ENCODE data around the gene DNAH1.

DNAH1 gene

GRCh38 chr3:52399131-52399530, 83.0 kb downstream of the DNAH1 start:
- no peak for DNase-seq
- H3K4me1 ChIP-seq (ENCODE audit: low read length), result no peaks in the 10 kb centered on the region
- H3K27me3 ChIP-seq (replicated peaks; ENCODE audit: insufficient read depth, low read length), result no peaks in the 10 kb centered on the region
- no peak overlapping the region for H3K9ac ChIP-seq (ENCODE audit: low read length)
- no peak overlapping the region for H2AFZ ChIP-seq (ENCODE audit: low read length)
- no peak overlapping the region for H3K4me2 ChIP-seq (ENCODE audit: low read depth, low read length)
- H3K36me3 ChIP-seq (replicated peaks; ENCODE audit: insufficient read depth, low read length), result no peaks in the 10 kb centered on the region; the same call in 1 of the 2 replicates
- no peaks in the 10 kb centered on the region for H3K9me2 ChIP-seq (replicated peaks; ENCODE audit: insufficient read depth, low read length)
- no peaks in the 10 kb centered on the region for H4K20me1 ChIP-seq (ENCODE audit: insufficient read depth, low read length)
- no peaks in the 10 kb centered on the region for H3K9me3 ChIP-seq (replicated peaks; ENCODE audit: insufficient read depth, low read length)
- TF ChIP-seq EZH2phosphoT487 (IDR thresholded peaks at IDR 0.05; ENCODE audit: low read length) (no peak), EZH2 (optimal IDR thresholded peaks at IDR 0.05; ENCODE audit: low read depth, low read length) (no peak)
- no peak overlapping the region for H3K4me3 ChIP-seq (ENCODE audit: low read length)
- no peak overlapping the region for H3K27ac ChIP-seq (ENCODE audit: low read length)
- no peaks in the 10 kb centered on the region for H3F3A ChIP-seq (ENCODE audit: insufficient read depth, low read length)
- no peaks in the 10 kb centered on the region for H3K79me2 ChIP-seq (ENCODE audit: low read length)

- H3K4me1 ChIP-seq (ENCODE audit: low read length), result no peaks in the 10 kb centered on the region
- no peaks in the 10 kb centered on the region for H3K9me3 ChIP-seq (replicated peaks; ENCODE audit: insufficient read depth, low read length)
- no peak overlapping the region for H2AFZ ChIP-seq (ENCODE audit: low read length)
- H3K79me2 ChIP-seq (ENCODE audit: low read length), result no peaks in the 10 kb centered on the region
- no peak for TF ChIP-seq CTCF (IDR thresholded peaks at IDR 0.05; ENCODE audit: low read length)
- no peak for TF ChIP-seq EZH2phosphoT487 (IDR thresholded peaks at IDR 0.05; ENCODE audit: low read length)
- no peak for TF ChIP-seq EZH2 (optimal IDR thresholded peaks at IDR 0.05; ENCODE audit: low read depth, low read length)
- H3K27ac ChIP-seq (ENCODE audit: low read length), result no peak overlapping the region
- no peaks in the 10 kb centered on the region for H3K27me3 ChIP-seq (replicated peaks; ENCODE audit: insufficient read depth, low read length)
- no peaks in the 10 kb centered on the region; the same call in 1 of the 2 replicates for H3K36me3 ChIP-seq (replicated peaks; ENCODE audit: insufficient read depth, low read length)
- no peaks in the 10 kb centered on the region for H3K9me2 ChIP-seq (replicated peaks; ENCODE audit: insufficient read depth, low read length)
- no peak overlapping the region for H3K9ac ChIP-seq (ENCODE audit: low read length)
- no peaks in the 10 kb centered on the region for H3F3A ChIP-seq (ENCODE audit: insufficient read depth, low read length)
- H3K4me3 ChIP-seq (ENCODE audit: low read length), result no peak overlapping the region
- H3K4me2 ChIP-seq (ENCODE audit: low read depth, low read length), result no peak overlapping the region
- no peak for DNase-seq
- H4K20me1 ChIP-seq (ENCODE audit: insufficient read depth, low read length), result no peaks in the 10 kb centered on the region
Observed at GRCh38 chr3:52399593-52399992, 83.5 kb downstream of the DNAH1 start.

GRCh38 chr3:52400275-52400793, 84.2 kb downstream of the DNAH1 start:
- no peak for DNase-seq

More at GRCh38 chr3:52400275-52400793, 84.2 kb downstream of the DNAH1 start:
- H3K27ac ChIP-seq (ENCODE audit: low read length), result no peak overlapping the region
- H3K9me2 ChIP-seq (replicated peaks; ENCODE audit: insufficient read depth, low read length), result no peaks in the 10 kb centered on the region
- no peaks in the 10 kb centered on the region; the same call in 1 of the 2 replicates for H3K36me3 ChIP-seq (replicated peaks; ENCODE audit: insufficient read depth, low read length)
- H3K4me3 ChIP-seq (ENCODE audit: low read length), result no peak overlapping the region
- H3K4me1 ChIP-seq (ENCODE audit: low read length), result no peaks in the 10 kb centered on the region
- no peaks in the 10 kb centered on the region for H4K20me1 ChIP-seq (ENCODE audit: insufficient read depth, low read length)
- H3K79me2 ChIP-seq (ENCODE audit: low read length), result no peaks in the 10 kb centered on the region
- no peaks in the 10 kb centered on the region for H3K9me3 ChIP-seq (replicated peaks; ENCODE audit: insufficient read depth, low read length)
- TF ChIP-seq EZH2phosphoT487 (IDR thresholded peaks at IDR 0.05; ENCODE audit: low read length) (no peak), EZH2 (optimal IDR thresholded peaks at IDR 0.05; ENCODE audit: low read depth, low read length) (no peak), CTCF (IDR thresholded peaks at IDR 0.05; ENCODE audit: low read length) (no peak)
- no peaks in the 10 kb centered on the region for H3K27me3 ChIP-seq (replicated peaks; ENCODE audit: insufficient read depth, low read length)
- H3K4me2 ChIP-seq (ENCODE audit: low read depth, low read length), result no peak overlapping the region
- H3K9ac ChIP-seq (ENCODE audit: low read length), result no peak overlapping the region
- H2AFZ ChIP-seq (ENCODE audit: low read length), result no peak overlapping the region
- H3F3A ChIP-seq (ENCODE audit: insufficient read depth, low read length), result no peaks in the 10 kb centered on the region
